RWPE1 (cell line): Measurements from ENCODE around the gene ALPK3.
A peak's percentile ranks its signal among the peaks of the same experiment; 100 is the strongest.

ENCODE experiments used
- CTCF ChIA-PET: fragments of 350-600 bp; sonication (Branson Sonifier 250); formaldehyde crosslinking; extraction: SDS; loops from one replicate; lab custom pipeline; 2021; lab: Yijun Ruan, JAX
- POLR2A ChIA-PET: fragments of 400-600 bp; formaldehyde crosslinking; extraction: SDS; loops from one replicate; lab custom pipeline; 2020; ENCODE audit warnings: antibody characterized with exemption; ENCODE audit not compliant: low non-redundant PET; lab: Yijun Ruan, JAX
- DNase-seq: peaks from one replicate; pipeline ENCODE4 v3.0.0; 2012; ENCODE audit warnings: low spot score
- H3K27ac ChIP-seq: fragments of 450-650 bp; 2 replicates; pipeline ENCODE4 v1.5.1; 2017
- CTCF ChIP-seq: fragments of 450-650 bp; conservative IDR thresholded peaks from 2 replicates; pipeline ENCODE4 v1.5.1; 2017; ENCODE audit warnings: low read depth, mild to moderate bottlenecking

The ALPK3 gene

DNA sequence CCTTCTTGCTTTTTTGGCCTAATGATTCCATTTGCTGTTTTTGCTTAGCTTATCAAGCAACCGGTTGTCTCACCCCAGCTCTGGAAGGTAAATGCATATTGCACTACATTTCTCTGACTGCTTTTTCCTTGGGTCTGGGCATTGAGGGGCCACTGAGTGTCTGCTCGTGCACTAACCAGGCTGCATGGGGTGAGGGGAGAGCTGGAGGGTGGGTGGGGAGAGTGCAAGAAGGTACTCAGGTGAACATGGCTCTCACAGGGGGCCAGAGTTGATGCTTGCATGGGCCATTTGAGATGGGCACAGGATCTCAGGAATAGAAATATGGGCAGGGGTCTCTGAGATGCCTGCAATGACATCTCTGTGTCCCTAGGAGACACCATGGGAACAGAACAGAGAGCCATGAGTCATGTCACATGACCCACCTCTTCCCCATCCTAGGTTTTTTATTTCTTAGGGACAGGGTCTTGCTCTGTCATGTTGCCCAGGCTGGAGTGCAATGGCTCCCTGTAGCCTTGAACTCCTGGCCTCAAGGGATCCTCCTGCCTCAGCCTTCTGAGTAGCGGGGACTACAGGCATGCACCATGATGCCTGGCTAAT, 6.2 kb downstream of the ALPK3 start:
- no peak for DNase-seq
- ChIA-PET CTCF (interaction anchor here (0.6 to 1.7 kb wide), 5 partner anchors 70 to 217 kb away, joined by 3 to 4 read pairs (median 3); no protein-coding TSS in a partner anchor), POLR2A (no interaction called here)
- H3K27ac ChIP-seq, result no peak overlapping the region
- no peak for TF ChIP-seq CTCF

- POLR2A ChIA-PET, result no interaction called here
- DNase-seq, result no peak
- CTCF ChIA-PET, result interaction anchor here (0.7 to 1.7 kb wide), 2 partner anchors 104 to 216 kb away, joined by 3 to 4 read pairs; no protein-coding TSS in a partner anchor
Measured at GRCh38 chr15:84824260-84825007, 7.3 kb downstream of the ALPK3 start.

GRCh38 chr15:84826369-84826823, 9.2 kb downstream of the ALPK3 start:
- CTCF ChIA-PET, result interaction anchor here (0.5 kb wide), 1 partner anchor 52 kb away, joined by 4 read pairs; no protein-coding TSS in a partner anchor
- DNase-seq, result peak; percentile 40

More at GRCh38 chr15:84824260-84825007, 7.3 kb downstream of the ALPK3 start:
- no peak for TF ChIP-seq CTCF
- H3K27ac ChIP-seq, result no peak overlapping the region

GRCh38 chr15:84827246-84827645, 10.1 kb downstream of the ALPK3 start:
- CTCF ChIA-PET, result interaction anchor here (0.5 to 0.7 kb wide), 3 partner anchors 13 to 53 kb away, joined by 3 to 4 read pairs (median 3); no protein-coding TSS in a partner anchor
- POLR2A ChIA-PET, result no interaction called here
- no peak overlapping the region for H3K27ac ChIP-seq
- DNase-seq, result no peak
- no peak for TF ChIP-seq CTCF

More at GRCh38 chr15:84826369-84826823, 9.2 kb downstream of the ALPK3 start:
- POLR2A ChIA-PET, result no interaction called here
- peak; percentile 16; the same call in 1 of the 2 replicates for TF ChIP-seq CTCF
- no peak overlapping the region for H3K27ac ChIP-seq

- no peak for DNase-seq
- POLR2A ChIA-PET, result no interaction called here
- no peak overlapping the region for H3K27ac ChIP-seq
- TF ChIP-seq CTCF, result no peak
- CTCF ChIA-PET, result interaction anchor here (1.0 kb wide), 1 partner anchor 100 kb away, joined by 3 read pairs; no protein-coding TSS in a partner anchor
Measured at GRCh38 chr15:84828086-84828908, 11.1 kb downstream of the ALPK3 start.
